Spleen (tissue), 11 donors: ENCODE measurements around the gene OGDH. TPM values are rescaled to one million over a fixed set of nuclear protein-coding genes. Genes with fewer than 3 reads are reported as not detected.

Source experiments
- DNase-seq: peaks from one replicate; pipeline ENCODE4 v3.0.0-alpha.2; 2020
- H3K27ac ChIP-seq, 8 donors: fragments of 200-600 bp; sonication (generic) in 7 of 8; 1 replicate in 4 of 8; 2 replicates in 4 of 8; pipeline versions ENCODE4 v1.5.0 to v1.8.0; 2016 to 2021; ENCODE audit warnings: inconsistent platforms in 4 of 8, mild to moderate bottlenecking in 4 of 8, moderate library complexity in 1 of 8
- H3K27me3 ChIP-seq, 7 donors: fragments of 200-600 bp; sonication (generic) in 6 of 7; replicated peaks in 1 of 7; 1 replicate in 4 of 7; 2 replicates in 3 of 7; pipeline versions ENCODE4 v1.5.0 to v1.8.0; 2016 to 2021; ENCODE audit warnings: inconsistent platforms in 3 of 7, mild to moderate bottlenecking in 1 of 7
- H3K36me3 ChIP-seq, 6 donors: fragments of 200-600 bp; sonication (generic) in 5 of 6; 1 replicate in 4 of 6; 2 replicates in 2 of 6; pipeline versions ENCODE4 v1.5.0 to v1.8.0; 2016 to 2021; ENCODE audit warnings: inconsistent platforms in 2 of 6
- H3K4me1 ChIP-seq, 6 donors: fragments of 200-600 bp; sonication (generic) in 5 of 6; 1 replicate in 3 of 6; 2 replicates in 3 of 6; pipeline versions ENCODE4 v1.5.0 to v1.8.0; 2016 to 2021; ENCODE audit warnings: inconsistent platforms in 3 of 6
- H3K4me3 ChIP-seq, 8 donors: fragments of 200-600 bp; sonication (generic) in 7 of 8; 1 replicate in 4 of 8; 2 replicates in 4 of 8; pipeline versions ENCODE4 v1.5.0 to v1.8.0; 2016 to 2021; ENCODE audit warnings: inconsistent platforms in 4 of 8, mild to moderate bottlenecking in 4 of 8, moderate library complexity in 2 of 8
- H3K9me3 ChIP-seq, 8 donors: fragments of 200-600 bp; sonication (generic) in 7 of 8; 1 replicate in 4 of 8; 2 replicates in 4 of 8; pipeline versions ENCODE4 v1.5.0 to v1.8.0; 2016 to 2021; ENCODE audit warnings: inconsistent platforms in 4 of 8
- CTCF ChIP-seq, 11 experiments: fragments of 200-600 bp in 7 of 11; fragments of 450-650 bp in 4 of 11; sonication (generic) in 4 of 11; IDR thresholded peaks in 8 of 11; conservative IDR thresholded peaks in 3 of 11; 1 replicate in 7 of 11; 2 replicates in 4 of 11; pipeline versions ENCODE4 v1.4.0 to v1.8.0; 2016 to 2021; ENCODE audit warnings: antibody characterized with exemption in 11 of 11, inconsistent platforms in 4 of 11, mild to moderate bottlenecking in 1 of 11
- POLR2A ChIP-seq, 3 donors: fragments of 450-650 bp; IDR thresholded peaks; one replicate each; pipeline ENCODE4 v1.5.1; 2017; ENCODE audit warnings: antibody characterized with exemption in 3 of 3, mild to moderate bottlenecking in 1 of 3
- POLR2AphosphoS5 ChIP-seq, 3 donors: sonication (generic); formaldehyde crosslinking; IDR thresholded peaks; one replicate each; pipeline ENCODE4 v1.5.1; 2017; ENCODE audit warnings: antibody characterized with exemption in 3 of 3
- WGBS, 5 donors: extraction: QIAGEN DNeasy Blood & Tissue Kit in 3 of 5; methylation state at CpG; one replicate each; pipeline versions ENCODE4 v1.1.5 to v1.1.7; 2013 to 2018; 5-methylcytosine and 5-hydroxymethylcytosine counted together
- intact Hi-C: fragments of 100-400 bp; cut with DNase I; formaldehyde crosslinking; loops from one replicate; pipeline ENCODE4 v1.15.0; 2023; ENCODE audit warnings: low total_unique reads
- polyA plus RNA-seq, 3 donors: library from polyadenylated mRNA; stranded (reverse); fragments of 200-250 nt; gene quantifications; one replicate each; pipeline ENCODE4 v1.2.1, GENCODE V29; 2013
- total RNA-seq, 7 donors: library from RNA; depleted of rRNA in 3 of 7; stranded (reverse); fragments of >200 nt in 3 of 7; fragmentation: NEBNext Ultra II Directional in 4 of 7; extraction: Animal tissue kit (Norgen Biotek cat#: 25700) in 4 of 7; gene quantifications; one replicate each; pipeline versions ENCODE4 v1.1.0 to v1.2.1, GENCODE V29; 2016 to 2021
- donor health status: healthy with polysubstance abuse.
- donor health status: DM: no; HTN: no; CAD: no; lungs with moderate emphysema.
- donor health status: DM: no; HTN: no; CAD: no.
- donor health status: Bipolar disorder and iron deficiency.
- donor health status: healthy.
- donor health status: DM: no; HTN: no; CAD: no.
- donor health status: DM: yes; HTN: yes; CAD: no.

The OGDH gene
- total and polyA plus RNA-seq, 10 donors, result 15.7 to 120 (median 86.4) TPM

- no peak for DNase-seq
- TF ChIP-seq POLR2A (IDR thresholded peaks at IDR 0.05) (no peak), CTCF (IDR thresholded peaks at IDR 0.05 in 8 of 11, conservative IDR thresholded peaks at IDR 0.05 in 3 of 11) (no peak), POLR2AphosphoS5 (IDR thresholded peaks at IDR 0.05) (no peak)
- peaks cover 0 to 98% (median 27%) of the 10 kb centered on the region in 6 donors for H3K36me3 ChIP-seq
- no peaks in the 10 kb centered on the region for H3K27me3 ChIP-seq
- H3K9me3 ChIP-seq, result peaks cover 0 to under 1% (median 0%) of the 10 kb centered on the region in 8 donors
- 88 to 94% (median 90%) methylated on average over 3 of the region's 3 CpGs for WGBS, 5 donors
- intact Hi-C loops, result no loop called here
- H3K4me3 ChIP-seq, result no peak overlapping the region
- H3K4me1 ChIP-seq, result peaks cover 0 to 28% (median 0%) of the 10 kb centered on the region in 6 donors
- no peak overlapping the region for H3K27ac ChIP-seq
Observed at GRCh38 chr7:44667190-44667589, 60.8 kb downstream of the OGDH start.

GRCh38 chr7:44671069-44671468 is 64.6 kb downstream of the OGDH start:
- H3K27ac ChIP-seq, result no peak overlapping the region
- H3K9me3 ChIP-seq, result no peaks in the 10 kb centered on the region
- H3K36me3 ChIP-seq, result peaks cover 0 to 98% (median 57%) of the 10 kb centered on the region in 6 donors
- intact Hi-C loops, result no loop called here
- H3K27me3 ChIP-seq, result no peaks in the 10 kb centered on the region
- H3K4me1 ChIP-seq, result peaks cover 0 to 14% (median 0%) of the 10 kb centered on the region in 6 donors
- WGBS, 5 donors, result 90 to 100% (median 95%) methylated on average over 1 of the region's 1 CpG
- peak; percentile 4 for DNase-seq
- TF ChIP-seq CTCF (IDR thresholded peaks at IDR 0.05 in 8 of 11, conservative IDR thresholded peaks at IDR 0.05 in 3 of 11) (no peak), POLR2AphosphoS5 (IDR thresholded peaks at IDR 0.05) (no peak), POLR2A (IDR thresholded peaks at IDR 0.05) (no peak)
- H3K4me3 ChIP-seq, result no peak overlapping the region

- intact Hi-C loops, result no loop called here
- no peaks in the 10 kb centered on the region for H3K9me3 ChIP-seq
- peaks cover 0 to 98% (median 50%) of the 10 kb centered on the region in 6 donors for H3K36me3 ChIP-seq
- DNase-seq, result peak; percentile 8
- no peaks in the 10 kb centered on the region for H3K27me3 ChIP-seq
- TF ChIP-seq POLR2A (IDR thresholded peaks at IDR 0.05), result no peak
- TF ChIP-seq CTCF (IDR thresholded peaks at IDR 0.05 in 8 of 11, conservative IDR thresholded peaks at IDR 0.05 in 3 of 11), result no peak
- no peak for TF ChIP-seq POLR2AphosphoS5 (IDR thresholded peaks at IDR 0.05)
- H3K4me1 ChIP-seq, result peaks cover 0 to 7% (median 0%) of the 10 kb centered on the region in 6 donors
- 73 to 94% (median 93%) methylated on average over 2 of the region's 2 CpGs for WGBS, 5 donors
- H3K4me3 ChIP-seq, result no peak overlapping the region
- H3K27ac ChIP-seq, result no peak overlapping the region
Observed at GRCh38 chr7:44673324-44673723, 66.9 kb downstream of the OGDH start.

- Histone ChIP-seq H3K36me3 (peaks cover 0 to 98% (median 52%) of the 10 kb centered on the region in 6 donors), H3K9me3 (no peaks in the 10 kb centered on the region), H3K4me1 (peaks cover 0 to 12% (median 0%) of the 10 kb centered on the region in 6 donors), H3K4me3 (no peak overlapping the region), H3K27ac (no peak overlapping the region), H3K27me3 (no peaks in the 10 kb centered on the region)
- intact Hi-C loops, result no loop called here
- no peak for TF ChIP-seq POLR2A (IDR thresholded peaks at IDR 0.05)
- no peak for TF ChIP-seq CTCF (IDR thresholded peaks at IDR 0.05 in 8 of 11, conservative IDR thresholded peaks at IDR 0.05 in 3 of 11)
- TF ChIP-seq POLR2AphosphoS5 (IDR thresholded peaks at IDR 0.05), result no peak
- DNase-seq, result peak; percentile 39
- 88 to 97% (median 93%) methylated on average over 6 of the region's 6 CpGs for WGBS, 5 donors
Observed at GRCh38 chr7:44673771-44674170, 67.3 kb downstream of the OGDH start.
